Measurements from ENCODE around the gene RAI2.

GRCh38 chrX:17833954-17834353 is 27.1 kb downstream of the RAI2 start:
- TF ChIP-seq CTCF (IDR thresholded peaks at IDR 0.05): no peak
- no peak for TF ChIP-seq POLR2A (IDR thresholded peaks at IDR 0.05)
